Measurements from ENCODE around the gene ADAMTS2. TPM values are rescaled to one million over a fixed set of nuclear protein-coding genes. Genes with fewer than 3 reads are reported as not detected.

ADAMTS2 gene
- total and polyA plus RNA-seq, 2 experiments from 2014 or later: 1.6 to 8.1 TPM

DNA sequence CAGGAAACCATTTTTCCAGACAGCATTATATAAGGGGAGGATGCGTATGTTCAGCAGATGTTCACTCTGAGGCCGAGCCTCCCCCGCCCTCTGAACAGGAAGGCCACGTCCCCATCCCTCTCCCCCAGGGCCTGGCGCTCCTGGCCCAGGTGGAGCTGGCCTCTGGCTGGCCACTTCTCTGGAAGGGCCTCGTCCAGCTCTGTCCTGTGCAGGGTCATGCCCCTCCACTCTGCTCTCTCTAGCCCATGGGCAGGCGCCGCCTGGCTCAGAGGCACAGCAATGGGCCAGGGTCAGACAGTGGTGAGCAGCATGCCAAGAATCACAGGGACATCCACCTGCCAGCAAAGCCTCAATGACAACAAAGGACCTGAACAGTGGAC is 34.2 kb downstream of the ADAMTS2 start:
- H3K9me3 Mint-ChIP-seq: peaks cover 18% of the 10 kb centered on the region
- Histone ChIP-seq H2AFZ (no peak overlapping the region), H3K4me2 (no peak overlapping the region), H3K79me2 (replicated peaks; ENCODE audit: insufficient read depth) (no peaks in the 10 kb centered on the region), H3K27me3 (ENCODE audit: insufficient read depth) (no peaks in the 10 kb centered on the region), H3K36me3 (ENCODE audit: insufficient read depth) (no peaks in the 10 kb centered on the region), H4K20me1 (replicated peaks; ENCODE audit: insufficient read depth) (no peaks in the 10 kb centered on the region), H3F3A (replicated peaks; ENCODE audit: low read depth) (no peaks in the 10 kb centered on the region), H3K4me1 (ENCODE audit: insufficient read depth) (no peaks in the 10 kb centered on the region), H3K9me2 (ENCODE audit: insufficient read depth) (no peaks in the 10 kb centered on the region), H3K27ac (ENCODE audit: low read depth) (no peak overlapping the region), H3K4me3 (no peak overlapping the region)
- peaks cover 7% of the 10 kb centered on the region for H3K27me3 Mint-ChIP-seq (ENCODE audit: insufficient read depth, low read depth, poor library complexity)
- TF ChIP-seq CREB1 (CRISPR knock-in tag; IDR thresholded peaks at IDR 0.05; ENCODE audit: low read depth): no peak
- no peak for TF ChIP-seq REST (IDR thresholded peaks at IDR 0.05; ENCODE audit: unreplicated experiment)
- H3K27ac Mint-ChIP-seq: no peak overlapping the region
- peaks cover 3% of the 10 kb centered on the region; the same call in 1 of the 3 replicates for H3K4me1 Mint-ChIP-seq
- DNase-seq (ENCODE audit: low spot score): no peak
- H3K4me3 Mint-ChIP-seq: no peak overlapping the region
- H3K36me3 Mint-ChIP-seq (ENCODE audit: low read depth): peaks cover 7% of the 10 kb centered on the region; the same call in 1 of the 3 replicates
- ATAC-seq: no peak

GRCh38 chr5:179310439-179311090 is 34.7 kb downstream of the ADAMTS2 start:
- no peak overlapping the region for H3K4me2 ChIP-seq
- H3K4me1 Mint-ChIP-seq: 0 out of 3 replicates have a peak, but pooled peaks cover 3% of the 10 kb centered on the region
- ATAC-seq: no peak
- no peaks in the 10 kb centered on the region for H3K36me3 ChIP-seq (ENCODE audit: insufficient read depth)
- no peak overlapping the region for H2AFZ ChIP-seq
- peaks cover 7% of the 10 kb centered on the region; the same call in 1 of the 3 replicates for H3K36me3 Mint-ChIP-seq (ENCODE audit: low read depth)
- H3K27ac ChIP-seq (ENCODE audit: low read depth): no peak overlapping the region
- no peaks in the 10 kb centered on the region for H3K27me3 ChIP-seq (ENCODE audit: insufficient read depth)
- TF ChIP-seq, protein P1, sequence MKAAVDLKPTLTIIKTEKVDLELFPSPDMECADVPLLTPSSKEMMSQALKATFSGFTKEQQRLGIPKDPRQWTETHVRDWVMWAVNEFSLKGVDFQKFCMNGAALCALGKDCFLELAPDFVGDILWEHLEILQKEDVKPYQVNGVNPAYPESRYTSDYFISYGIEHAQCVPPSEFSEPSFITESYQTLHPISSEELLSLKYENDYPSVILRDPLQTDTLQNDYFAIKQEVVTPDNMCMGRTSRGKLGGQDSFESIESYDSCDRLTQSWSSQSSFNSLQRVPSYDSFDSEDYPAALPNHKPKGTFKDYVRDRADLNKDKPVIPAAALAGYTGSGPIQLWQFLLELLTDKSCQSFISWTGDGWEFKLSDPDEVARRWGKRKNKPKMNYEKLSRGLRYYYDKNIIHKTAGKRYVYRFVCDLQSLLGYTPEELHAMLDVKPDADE (IDR thresholded peaks at IDR 0.05): no peak
- TF ChIP-seq JUNB (IDR thresholded peaks at IDR 0.05; ENCODE audit: unreplicated experiment): no peak
- no peak for TF ChIP-seq NANOG (IDR thresholded peaks at IDR 0.05; ENCODE audit: borderline replicate concordance)
- TF ChIP-seq POLR2AphosphoS5 (IDR thresholded peaks at IDR 0.05; ENCODE audit: low read depth): no peak
- TF ChIP-seq ZNF331 (CRISPR knock-in tag; IDR thresholded peaks at IDR 0.05; ENCODE audit: low read depth): no peak
- H3K4me3 Mint-ChIP-seq: no peak overlapping the region
- DNase-seq (ENCODE audit: low spot score): no peak
- H4K20me1 ChIP-seq (replicated peaks; ENCODE audit: insufficient read depth): no peaks in the 10 kb centered on the region
- peaks cover 17% of the 10 kb centered on the region for H3K9me3 Mint-ChIP-seq
- H3K27ac Mint-ChIP-seq: no peak overlapping the region
- H3K79me2 ChIP-seq (replicated peaks; ENCODE audit: insufficient read depth): no peaks in the 10 kb centered on the region
- no peaks in the 10 kb centered on the region for H3K4me1 ChIP-seq (ENCODE audit: insufficient read depth)
- no peaks in the 10 kb centered on the region for H3K9me2 ChIP-seq (ENCODE audit: insufficient read depth)
- no peaks in the 10 kb centered on the region for H3F3A ChIP-seq (replicated peaks; ENCODE audit: low read depth)
- H3K27me3 Mint-ChIP-seq (ENCODE audit: insufficient read depth, low read depth, poor library complexity): peaks cover 6% of the 10 kb centered on the region
- H3K4me3 ChIP-seq: no peak overlapping the region

Data from GM23338 (cell line).